Head of caudate nucleus (tissue), 42 donors: ENCODE measurements around the gene AK3.
"Not testable (repeated sequence)": the region's sequence is repeated elsewhere in the genome, so short reads cannot be mapped to it uniquely, and the experiment has no call there.

Experiments used
- DNase-seq, 42 donors: peaks; one replicate each; pipeline versions ENCODE4 v3.0.0 to v3.0.0-alpha.2; 2020 to 2021; ENCODE audit warnings: mixed read lengths in 7 of 42
- intact Hi-C: fragments of 100-400 bp; cut with DNase I; formaldehyde crosslinking; loops from one replicate; pipeline ENCODE4 v1.15.0; 2022

Gene AK3

DNA sequence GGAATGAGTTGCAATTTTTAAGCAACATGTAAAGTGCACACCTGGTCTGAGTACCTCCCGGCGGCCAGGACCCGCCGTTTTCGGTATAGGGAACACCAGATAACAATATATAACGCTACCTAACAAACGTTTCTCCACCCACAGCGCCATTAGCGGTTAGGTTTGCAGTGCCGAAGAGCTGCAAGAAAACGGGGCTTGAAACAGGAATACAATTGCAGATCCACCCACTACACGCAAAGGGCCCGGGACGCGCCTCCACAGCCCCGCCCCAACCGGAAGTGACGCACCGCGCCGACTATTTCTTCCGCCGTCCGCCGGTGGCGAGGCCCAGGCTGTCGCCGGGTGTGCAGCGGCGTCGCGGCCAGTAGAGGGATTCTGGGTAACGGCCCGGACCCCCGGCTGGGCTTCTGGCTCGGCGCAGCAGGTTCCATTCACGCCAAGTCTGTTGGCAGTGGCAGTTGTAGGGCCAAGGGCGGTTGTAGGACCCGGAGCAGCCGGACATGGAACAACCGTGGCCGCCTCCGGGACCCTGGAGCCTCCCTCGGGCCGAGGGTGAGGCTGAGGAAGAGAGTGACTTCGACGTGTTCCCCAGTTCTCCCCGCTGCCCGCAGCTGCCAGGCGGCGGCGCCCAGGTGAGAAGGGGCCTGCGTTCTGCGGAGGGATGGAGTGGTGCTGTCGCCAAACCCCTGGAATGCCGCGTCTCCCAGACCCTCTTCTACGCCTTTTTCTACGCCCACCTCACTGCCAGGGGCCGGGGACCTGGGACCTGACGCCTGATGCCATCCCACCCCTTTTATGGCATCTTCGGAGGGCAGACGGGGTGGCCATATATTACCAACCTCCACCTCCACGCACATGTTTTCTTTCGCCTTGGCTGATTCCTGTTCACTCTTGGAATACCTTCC is 61.5 kb downstream of the AK3 start, which contains the start of gene CDC37L1:
Gene CDC37L1, plus strand, starts transcription at position 302 of the 905 bp plus-strand sequence. Its CDS starts 199 bp downstream, at position 501.
- intact Hi-C loops: loop anchor here (5.0 kb wide), 1 partner anchor 113 kb away; the partner anchor contains the start of gene RCL1
- DNase-seq: peak; percentile 94 to 100 (median 98)

DNA sequence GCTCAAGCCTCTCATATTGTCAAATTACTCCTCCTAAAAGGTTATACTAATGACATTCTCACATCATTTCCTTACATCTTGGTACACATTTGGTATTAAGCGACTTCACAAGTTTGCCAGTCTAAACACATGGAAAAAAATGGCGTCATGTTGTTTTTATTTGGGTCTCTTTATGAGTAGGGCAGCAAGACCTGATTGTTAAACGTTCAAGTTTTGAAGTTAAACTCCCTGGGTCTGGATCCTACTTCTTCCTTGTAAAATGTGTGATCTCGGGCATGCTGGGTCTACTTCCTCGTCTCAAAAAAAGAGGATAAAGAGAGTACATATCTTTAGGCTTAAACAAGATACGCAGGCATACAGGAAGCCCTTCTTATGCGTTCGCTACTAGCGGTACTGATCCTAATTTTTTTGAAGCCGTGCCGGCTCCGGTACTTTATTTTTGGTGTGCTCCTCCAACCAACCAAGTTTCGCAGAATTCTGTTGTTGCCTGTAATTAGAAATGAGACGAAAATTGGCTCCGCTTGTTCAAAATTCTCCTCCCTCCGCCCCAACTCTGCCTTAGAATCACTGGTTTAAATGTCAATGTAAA is 62.2 kb downstream of the AK3 start:
- peak in 32 of 42 donors; percentile 7 to 71 (median 40) for DNase-seq
- intact Hi-C loops: loop anchor here (5.0 kb wide), 1 partner anchor 114 kb away; the partner anchor contains the start of gene RCL1

DNA sequence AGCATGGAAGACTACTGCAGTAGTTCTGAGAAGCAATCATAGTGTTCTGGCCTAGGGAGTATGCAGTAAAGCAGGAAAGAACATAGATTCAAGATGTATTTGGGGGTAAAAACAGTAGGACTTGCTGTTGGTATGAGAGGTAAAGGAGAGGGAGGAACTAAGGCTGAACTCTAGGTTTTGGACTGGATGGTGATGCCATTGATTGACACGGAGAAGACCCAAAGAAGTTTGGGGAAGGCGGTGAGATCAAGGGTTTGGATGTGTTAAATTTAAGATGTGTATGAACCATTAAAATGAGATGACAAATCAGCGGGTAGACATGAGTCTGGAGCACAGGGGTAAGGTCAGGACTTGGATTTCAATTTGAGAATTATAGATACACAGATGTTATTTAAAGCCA is 63.6 kb downstream of the AK3 start:
- intact Hi-C loops: loop anchor here (5.0 kb wide), 1 partner anchor 115 kb away; the partner anchor contains the start of gene RCL1
- no peak for DNase-seq

DNA sequence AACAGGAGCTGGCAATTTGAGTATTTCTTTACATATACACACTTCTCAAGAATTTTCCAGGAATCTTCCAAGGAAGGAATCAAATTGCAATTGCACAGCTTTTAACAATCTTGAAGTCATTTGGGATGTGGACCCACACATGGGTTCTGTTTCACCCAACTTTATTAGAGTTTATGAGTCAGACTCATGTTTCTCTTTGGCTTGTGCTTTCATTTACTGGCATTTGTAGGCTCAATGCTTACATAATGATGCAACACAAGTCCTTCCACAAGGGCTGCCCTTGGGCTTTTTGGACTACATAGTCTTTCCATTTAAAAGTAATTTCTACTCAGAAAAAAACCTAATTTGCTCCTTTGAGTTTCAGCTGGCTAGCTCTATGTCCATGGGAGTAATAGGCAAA is 66.2 kb downstream of the AK3 start:
- no peak for DNase-seq
- intact Hi-C loops: loop anchor here (5.0 kb wide), 1 partner anchor 118 kb away; the partner anchor contains the start of gene RCL1

DNA sequence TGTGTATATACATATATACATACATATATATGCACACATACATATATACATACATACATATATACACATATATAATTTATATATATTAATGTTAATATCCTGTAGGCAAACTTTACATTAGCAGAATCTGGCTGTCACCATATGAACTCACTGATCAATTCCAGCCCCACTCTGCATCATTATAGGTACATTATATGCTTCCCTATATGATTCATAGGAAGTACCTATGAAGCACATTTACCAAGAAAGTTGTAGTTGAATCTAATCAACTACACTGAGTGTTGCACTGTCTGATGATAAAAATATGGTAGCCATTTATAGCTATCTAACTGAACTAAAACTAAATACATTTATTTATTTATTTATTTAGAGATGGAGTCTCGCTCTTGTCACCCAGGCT is 69.3 kb downstream of the AK3 start:
- intact Hi-C loops: no loop called here
- no peak for DNase-seq

DNA sequence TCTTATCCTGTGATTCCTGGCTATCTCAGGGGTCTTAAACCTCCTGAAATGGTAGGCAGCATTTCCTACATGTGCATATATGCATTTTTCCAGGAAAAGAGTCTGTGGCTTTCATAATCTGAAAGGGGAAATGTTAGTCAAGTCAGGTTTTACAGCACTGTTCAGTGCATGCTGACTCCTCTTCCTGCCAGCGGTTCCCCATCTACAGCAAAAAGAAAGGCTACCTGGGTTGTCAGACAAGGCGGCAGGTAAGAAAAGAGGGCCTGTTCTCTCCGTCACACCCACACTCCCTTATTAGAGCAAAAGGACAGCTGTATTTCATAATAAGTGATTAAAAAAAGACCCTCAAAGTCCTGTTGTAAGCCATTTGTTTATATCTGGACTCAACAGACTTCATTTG is 70.4 kb downstream of the AK3 start:
- intact Hi-C loops: no loop called here
- DNase-seq: no peak

DNA sequence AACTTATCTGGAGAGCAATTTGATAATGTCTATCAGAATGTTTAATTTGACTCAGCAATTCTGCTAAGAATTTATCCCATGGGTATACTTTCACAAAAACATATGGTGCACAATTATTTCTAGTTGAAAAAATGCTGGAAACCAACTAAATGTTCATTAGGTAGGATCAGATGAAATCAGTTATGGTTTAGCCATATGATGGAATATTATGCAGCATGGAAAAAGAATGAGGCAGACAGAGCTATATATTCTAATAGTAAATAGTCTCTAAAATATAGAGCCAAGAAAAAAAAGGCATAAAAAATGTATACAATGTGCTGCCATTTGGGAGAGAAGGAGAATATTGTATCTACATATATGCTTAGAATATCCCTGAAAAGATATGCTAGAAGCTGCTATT is 71.1 kb downstream of the AK3 start:
- intact Hi-C loops: no loop called here
- no peak for DNase-seq

DNA sequence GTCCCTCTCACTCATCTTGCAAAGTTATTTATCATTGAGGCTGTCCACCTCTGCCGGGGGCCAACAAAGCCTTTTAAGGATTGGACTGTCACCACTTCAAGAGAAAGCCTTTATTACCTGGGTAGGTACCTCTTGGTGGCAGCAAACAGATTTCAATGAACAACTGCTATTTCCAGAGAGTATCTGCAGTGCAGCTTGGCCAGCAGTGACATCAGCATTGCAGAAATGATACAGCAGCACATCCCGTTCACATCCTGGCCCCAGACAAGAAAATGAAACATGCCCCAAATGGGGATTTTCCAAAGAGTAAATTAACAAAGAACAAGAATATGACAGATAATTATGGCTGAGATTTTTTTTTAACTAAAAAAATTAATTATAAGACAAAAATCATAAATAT is 72.4 kb downstream of the AK3 start:
- intact Hi-C loops: no loop called here
- DNase-seq: no peak

DNA sequence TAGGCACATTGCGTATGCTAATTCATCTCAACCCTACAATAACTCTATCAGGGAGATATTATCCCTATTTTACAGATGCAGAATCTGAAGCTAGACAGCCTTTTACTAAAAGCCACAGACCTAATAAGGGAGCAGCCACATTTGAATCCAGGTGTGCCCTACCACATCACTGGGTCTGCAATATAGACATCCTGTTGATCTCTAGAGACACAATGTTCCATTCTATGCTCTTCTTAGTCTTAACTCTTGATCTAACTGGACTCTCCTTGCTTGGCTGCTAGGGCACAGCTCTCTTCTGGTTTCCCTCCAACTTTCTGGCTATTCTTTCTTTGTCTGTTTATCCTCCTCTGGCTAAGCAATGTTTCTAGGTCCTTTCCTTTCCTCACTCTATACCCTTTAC is 73.3 kb downstream of the AK3 start:
- intact Hi-C loops: no loop called here

DNA sequence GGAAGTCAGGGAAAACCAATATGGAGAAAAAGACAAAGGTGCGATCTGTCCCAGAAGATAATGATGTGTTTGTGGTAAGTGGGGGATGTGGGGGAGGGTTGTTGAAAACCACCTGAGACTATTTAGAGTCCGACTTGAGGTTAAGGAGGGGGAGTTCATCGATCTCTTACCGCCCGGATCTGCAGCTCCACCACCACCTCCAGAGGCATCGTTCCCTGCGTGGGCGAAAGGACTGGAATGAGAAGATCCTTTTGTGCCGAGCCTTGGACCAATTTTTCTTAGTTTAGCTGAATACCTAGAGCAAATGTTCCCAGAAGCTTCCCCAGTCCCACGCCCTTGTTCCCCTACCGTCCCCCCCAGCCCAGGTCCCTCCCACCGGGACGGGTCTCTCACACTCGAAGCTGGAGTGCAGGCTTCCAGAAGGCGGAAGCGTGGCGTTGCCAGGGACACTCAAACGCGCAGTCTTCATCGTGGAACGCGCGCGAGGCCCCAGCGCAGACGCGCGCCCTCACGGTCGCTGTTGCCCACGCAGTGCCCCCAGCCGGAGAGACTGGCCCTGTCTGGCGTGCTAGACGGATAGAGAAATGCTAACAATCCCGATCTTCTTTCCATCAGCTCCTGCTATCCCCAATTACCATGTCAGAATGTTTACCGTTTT is 74.8 kb downstream of the AK3 start, which contains the start of gene SPATA6L:
Gene SPATA6L, minus strand, starts transcription at position 439 of the 658 bp plus-strand sequence. Its CDS starts 230 bp downstream, at position 209.
- peak; percentile 56 to 92 (median 74) for DNase-seq
- intact Hi-C loops: no loop called here

More for the DNA sequence above, 73.3 kb downstream of the AK3 start:
- DNase-seq: no peak

DNA sequence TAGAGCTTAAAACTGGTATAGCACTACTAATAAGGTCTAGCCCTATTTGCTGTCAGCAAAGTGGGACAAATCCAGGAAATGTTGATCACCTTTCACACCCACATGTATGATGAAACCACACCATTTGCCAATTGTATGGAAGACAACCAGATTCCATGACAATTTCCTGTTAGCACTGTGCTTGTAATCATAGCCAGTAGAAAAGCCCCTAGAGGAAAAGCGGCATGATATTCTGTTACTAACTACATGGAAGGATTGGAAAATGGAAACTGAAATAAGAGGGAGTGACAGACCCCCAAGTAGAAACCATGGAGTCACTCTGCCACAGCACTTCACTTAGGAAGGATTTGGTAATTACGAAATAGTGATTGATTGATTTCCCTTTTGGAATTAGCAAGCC is 75.6 kb downstream of the AK3 start:
- intact Hi-C loops: no loop called here
- DNase-seq: peak in 1 of 42 donors; percentile 24

DNA sequence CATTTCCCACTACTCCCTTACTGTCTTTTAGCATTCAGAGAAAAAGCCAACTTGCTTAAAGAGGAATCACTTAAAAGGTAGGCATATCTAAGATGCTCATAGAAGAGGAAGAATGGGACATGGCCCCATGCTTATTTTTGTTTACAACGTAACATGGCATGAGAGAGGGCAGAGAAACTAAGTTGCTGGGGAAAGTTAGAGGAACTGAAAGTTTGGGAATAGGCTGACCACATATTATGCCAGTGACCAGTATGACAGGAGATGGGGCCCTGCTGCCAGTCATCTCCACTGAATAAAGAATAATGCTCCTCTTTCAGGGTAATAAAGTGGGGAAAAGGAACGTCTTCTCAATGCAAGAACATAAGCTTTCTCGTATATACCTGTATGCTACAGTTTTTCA is 77.0 kb downstream of the AK3 start:
- DNase-seq: no peak
- intact Hi-C loops: loop anchor here (2.0 kb wide), 1 partner anchor 77 kb away; the partner anchor contains the start of gene AK3

DNA sequence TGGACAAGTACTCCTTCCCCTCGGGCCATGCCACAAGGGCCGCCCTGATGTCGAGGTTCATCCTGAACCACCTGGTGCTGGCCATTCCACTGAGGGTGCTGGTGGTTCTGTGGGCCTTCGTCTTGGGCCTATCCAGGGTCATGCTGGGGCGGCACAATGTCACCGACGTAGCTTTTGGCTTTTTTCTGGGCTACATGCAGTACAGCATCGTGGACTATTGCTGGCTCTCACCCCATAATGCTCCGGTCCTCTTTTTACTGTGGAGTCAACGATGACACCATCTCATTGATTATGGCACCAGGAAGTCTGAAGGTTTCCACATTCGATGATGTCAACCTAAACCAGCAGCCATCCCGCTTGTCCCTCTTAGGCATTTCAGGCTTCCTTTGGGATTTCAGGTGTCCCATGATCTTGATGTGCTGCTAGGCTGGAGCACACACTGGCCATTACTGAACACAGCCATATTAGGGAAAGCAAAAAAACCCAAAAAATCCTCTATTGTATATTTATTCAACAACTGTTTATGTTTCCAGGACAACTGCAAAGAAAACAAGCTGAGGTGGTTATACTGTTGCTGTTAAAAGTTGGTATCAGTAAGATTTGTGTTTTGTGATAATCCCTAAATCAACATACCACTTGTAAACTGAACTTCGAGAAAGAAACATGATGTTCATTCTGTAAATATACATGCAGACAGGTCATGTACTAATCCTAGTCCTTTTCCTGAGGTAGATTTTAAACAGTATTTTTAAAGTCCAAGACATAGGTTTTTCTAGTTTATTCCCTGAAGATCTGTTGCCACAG is 77.8 kb downstream of the AK3 start:
- DNase-seq: peak in 3 of 42 donors; percentile 5 to 16 (median 10)
- intact Hi-C loops: loop anchor here (2.0 kb wide), 1 partner anchor 78 kb away; the partner anchor contains the start of gene AK3

DNA sequence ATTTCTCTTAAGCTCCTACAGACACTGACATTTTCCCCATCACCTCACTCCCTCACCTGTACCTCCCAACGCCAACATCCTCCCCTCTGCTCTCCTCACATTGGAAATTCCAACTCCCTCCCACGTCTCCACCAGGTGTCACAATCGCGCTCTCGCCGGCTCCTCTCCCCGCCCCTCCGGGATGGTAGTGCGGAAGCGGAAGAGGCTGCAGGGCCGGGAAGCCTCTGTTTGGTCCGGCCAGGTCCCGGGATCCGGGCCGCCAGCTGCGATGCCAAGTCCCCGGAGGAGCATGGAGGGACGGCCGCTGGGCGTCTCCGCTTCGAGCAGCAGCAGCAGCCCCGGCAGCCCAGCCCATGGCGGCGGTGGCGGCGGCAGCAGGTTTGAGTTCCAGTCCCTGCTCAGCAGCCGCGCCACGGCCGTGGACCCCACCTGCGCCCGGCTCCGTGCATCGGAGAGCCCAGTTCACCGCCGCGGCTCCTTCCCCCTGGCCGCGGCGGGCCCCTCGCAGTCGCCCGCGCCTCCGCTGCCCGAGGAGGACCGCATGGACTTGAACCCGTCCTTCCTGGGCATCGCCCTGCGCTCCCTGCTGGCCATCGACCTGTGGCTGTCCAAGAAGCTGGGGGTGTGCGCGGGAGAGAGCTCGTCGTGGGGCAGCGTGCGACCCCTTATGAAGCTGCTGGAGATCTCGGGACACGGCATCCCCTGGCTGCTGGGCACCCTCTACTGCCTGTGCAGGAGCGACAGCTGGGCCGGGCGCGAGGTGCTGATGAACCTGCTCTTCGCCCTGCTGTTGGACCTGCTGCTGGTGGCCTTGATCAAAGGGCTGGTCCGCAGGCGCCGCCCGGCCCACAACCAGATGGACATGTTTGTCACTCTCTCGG is 78.7 kb downstream of the AK3 start, which contains the start of gene PLPP6:
Gene PLPP6, plus strand, starts transcription at position 187 of the 881 bp plus-strand sequence. Its CDS starts 82 bp downstream, at position 269.
- intact Hi-C loops: loop anchor here (2.0 kb wide), 1 partner anchor 78 kb away; the partner anchor contains the start of gene AK3

DNA sequence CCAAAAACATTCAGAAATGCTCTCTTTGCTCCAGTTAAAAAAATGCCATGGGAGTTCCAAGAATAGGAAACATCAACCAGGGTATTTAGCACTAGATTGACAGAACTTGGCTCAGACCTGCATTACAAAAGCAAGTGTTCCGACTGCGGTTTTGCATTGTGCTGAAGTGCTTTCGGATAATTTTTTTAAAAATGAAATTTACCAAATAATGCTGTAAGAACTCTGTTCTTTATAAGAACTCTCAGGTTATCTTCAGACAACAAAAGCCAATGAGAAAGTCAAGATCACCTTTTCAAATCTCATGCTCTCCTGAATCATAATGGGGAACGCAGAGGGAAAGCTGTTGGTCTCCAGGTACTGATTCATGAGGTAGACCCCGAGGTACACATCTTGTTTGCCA is 79.4 kb downstream of the AK3 start:
- intact Hi-C loops: loop anchor here (2.0 kb wide), 1 partner anchor 79 kb away; the partner anchor contains the start of gene AK3

More for the DNA sequence above, 78.7 kb downstream of the AK3 start, which contains the start of gene PLPP6:
- DNase-seq: peak; percentile 73 to 95 (median 89)

DNA sequence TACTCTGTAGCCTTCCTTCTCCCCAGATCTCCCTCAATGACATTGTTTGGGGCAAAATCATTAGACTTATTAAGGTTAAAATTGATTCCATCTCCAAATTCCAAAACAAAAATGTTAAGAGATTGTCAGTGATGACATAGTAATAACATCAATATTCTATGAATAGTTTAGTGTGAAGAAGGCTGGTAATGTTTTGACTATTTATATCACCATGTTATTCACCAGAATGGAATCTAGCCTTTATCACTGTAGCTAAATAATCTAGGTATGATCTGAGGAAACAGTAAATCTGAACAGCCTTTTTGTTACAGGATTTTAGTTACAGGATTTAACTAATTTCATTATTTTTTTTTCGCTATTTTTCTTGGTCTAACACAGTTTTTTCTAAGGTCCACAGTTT is 79.8 kb downstream of the AK3 start:
- DNase-seq: no peak
- intact Hi-C loops: no loop called here

More for the DNA sequence above, 79.4 kb downstream of the AK3 start:
- DNase-seq: no peak

DNA sequence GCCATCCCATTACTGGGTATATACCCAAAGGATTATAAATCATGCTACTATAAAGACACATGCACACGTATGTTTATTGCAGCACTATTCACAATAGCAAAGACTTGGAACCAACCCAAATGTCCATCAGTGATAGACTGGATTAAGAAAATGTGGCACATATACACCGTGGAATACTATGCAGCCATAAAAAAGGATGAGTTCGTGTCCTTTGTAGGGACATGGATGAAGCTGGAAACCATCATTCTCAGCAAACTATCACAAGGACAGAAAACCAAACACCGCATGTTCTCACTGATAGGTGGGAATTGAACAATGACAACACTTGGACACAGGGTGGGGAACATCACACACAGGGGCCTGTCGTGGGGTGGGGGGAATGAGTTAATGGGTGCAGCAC is 80.3 kb downstream of the AK3 start:
- DNase-seq, intact Hi-C loops: not testable (repeated sequence)
